OCI-LY7 (cell line): ENCODE measurements around the gene DGKG. TPM values are rescaled to one million over a fixed set of nuclear protein-coding genes. Genes with fewer than 3 reads are reported as not detected.
A peak's percentile ranks its signal among the peaks of the same experiment; 100 is the strongest.

Experiments
- BruUV-seq: library from RNA; stranded (reverse); fragments of 400-500 nt; replicated peaks from 2 replicates; lab custom pipeline; 2021; lab: Mats Ljungman, UMichigan
- CTCF ChIA-PET: fragments of 300-600 bp; sonication (Branson Sonifier 250); formaldehyde crosslinking; loops from one replicate; lab custom pipeline; 2022; ENCODE audit warnings: antibody characterized with exemption; ENCODE audit not compliant: unreplicated experiment; lab: Charles Lee
- POLR2A ChIA-PET: fragments of 300-600 bp; sonication (Branson Sonifier 250); formaldehyde crosslinking; loops from one replicate; lab custom pipeline; 2022; ENCODE audit warnings: antibody characterized with exemption; lab: Charles Lee
- DNase-seq: peaks from one replicate; pipeline ENCODE4 v3.0.0-alpha.2; 2015; ENCODE audit warnings: low spot score
- H2AFZ ChIP-seq: fragments of 200-600 bp; sonication (generic), shearing (Covaris generic); 2 replicates; pipeline ENCODE4 v1.6.1; 2014; ENCODE audit warnings: mild to moderate bottlenecking, antibody characterized with exemption, low read length, moderate library complexity
- H3K27ac ChIP-seq: fragments of 200-600 bp; sonication (generic); 2 replicates; pipeline ENCODE4 v1.5.1; 2014; ENCODE audit warnings: mixed run types, low read depth, mild to moderate bottlenecking, moderate library complexity, low read length, inconsistent platforms; ENCODE audit not compliant: poor library complexity, severe bottlenecking
- H3K36me3 ChIP-seq: fragments of 200-600 bp; sonication (generic); 2 replicates; pipeline ENCODE4 v1.6.1; 2014; ENCODE audit warnings: mild to moderate bottlenecking, antibody characterized with exemption, low read length, moderate library complexity, mixed read lengths; ENCODE audit not compliant: insufficient read depth
- H3K4me1 ChIP-seq: fragments of 200-600 bp; sonication (generic); 2 replicates; pipeline ENCODE4 v1.5.1; 2014; ENCODE audit warnings: mild to moderate bottlenecking, low read length; ENCODE audit not compliant: insufficient read depth, poor library complexity, severe bottlenecking
- H3K4me2 ChIP-seq: fragments of 200-600 bp; sonication (generic); 2 replicates; pipeline ENCODE4 v1.6.1; 2014; ENCODE audit warnings: mild to moderate bottlenecking, low read length
- H3K4me3 ChIP-seq: fragments of 200-600 bp; sonication (generic); 2 replicates; pipeline ENCODE4 v1.5.1; 2014; ENCODE audit warnings: mild to moderate bottlenecking, low read depth, low read length; ENCODE audit not compliant: poor library complexity, severe bottlenecking
- H3K79me2 ChIP-seq: fragments of 200-600 bp; sonication (generic); 2 replicates; pipeline ENCODE4 v1.6.1; 2016; ENCODE audit warnings: low read depth, mild to moderate bottlenecking, low read length, moderate library complexity, mixed read lengths; ENCODE audit not compliant: insufficient read depth
- H3K9me2 ChIP-seq: fragments of 200-600 bp; sonication (generic); 2 replicates; pipeline ENCODE4 v1.6.1; 2016; ENCODE audit warnings: mild to moderate bottlenecking, low read length, mixed read lengths; ENCODE audit not compliant: insufficient read depth
- H3K9me3 ChIP-seq: fragments of 200-600 bp; sonication (generic); 2 replicates; pipeline ENCODE4 v1.6.1; 2014; ENCODE audit warnings: mild to moderate bottlenecking, mixed run types, low read length, mixed read lengths
- H4K20me1 ChIP-seq: fragments of 200-600 bp; sonication (generic); 2 replicates; pipeline ENCODE4 v1.6.1; 2014; ENCODE audit warnings: mild to moderate bottlenecking, antibody characterized with exemption, low read length, moderate library complexity, mixed read lengths; ENCODE audit not compliant: insufficient read depth
- EZH2phosphoT487 ChIP-seq: fragments of 200-600 bp; sonication (generic); IDR thresholded peaks from 2 replicates; pipeline ENCODE4 v1.6.1; 2018; ENCODE audit warnings: low read depth, borderline replicate concordance, mild to moderate bottlenecking, mixed run types, antibody characterized with exemption, low read length, moderate library complexity, mixed read lengths
- intact Hi-C: fragments of 100-400 bp; cut with micrococcal nuclease; formaldehyde crosslinking; loops from one replicate; pipeline ENCODE4 v1.10.0; 2022; ENCODE audit not compliant: unreplicated experiment
- total RNA-seq, 2 experiments: library from RNA; depleted of rRNA in 1 of 2; stranded (reverse); fragments of >200 nt in 1 of 2; shearing (Covaris generic) in 1 of 2; gene quantifications; 2 replicates each; pipeline ENCODE4 v1.2.3, GENCODE V29; 2014 to 2022
- TF ChIP-seq, protein P1 (sequence below): fragments of 200-600 bp; sonication (generic); conservative IDR thresholded peaks from 2 replicates; pipeline ENCODE4 v1.5.1; 2014; ENCODE audit warnings: mild to moderate bottlenecking, antibody characterized with exemption, low read length, moderate library complexity, mixed read lengths

Gene DGKG
- total RNA-seq, 2 experiments from 2014 or later, result 0.06 TPM; not detected in 1

DNA sequence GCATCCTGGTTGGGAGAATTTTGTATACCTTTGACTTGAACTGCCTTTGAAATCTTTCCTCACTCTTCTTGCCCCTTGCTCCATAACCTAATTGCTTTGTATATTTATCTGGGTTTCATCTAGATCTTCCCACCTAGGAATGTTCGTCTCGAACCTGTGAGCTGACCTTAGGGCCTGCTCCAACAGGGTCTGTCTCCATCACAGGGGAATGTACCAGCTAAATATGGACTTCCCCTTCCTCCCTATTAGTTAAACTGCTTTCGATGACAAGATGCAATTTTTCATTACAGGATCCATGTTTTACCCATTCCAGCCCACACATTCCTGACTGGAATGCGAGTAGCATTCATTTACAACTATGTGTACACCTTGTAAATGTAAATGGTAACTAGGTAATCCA, 242.5 kb downstream of the DGKG start:
- Histone ChIP-seq H3K79me2 (no peaks in the 10 kb centered on the region), H3K36me3 (no peaks in the 10 kb centered on the region), H3K4me3 (no peak overlapping the region), H3K9me2 (no peaks in the 10 kb centered on the region), H2AFZ (no peak overlapping the region), H3K27ac (no peak overlapping the region), H4K20me1 (no peaks in the 10 kb centered on the region), H3K9me3 (no peaks in the 10 kb centered on the region), H3K4me1 (no peaks in the 10 kb centered on the region), H3K4me2 (no peak overlapping the region)
- DNase-seq, result no peak
- intact Hi-C loops, result no loop called here
- CTCF ChIA-PET, result no interaction called here
- POLR2A ChIA-PET, result no interaction called here
- no peak for TF ChIP-seq EZH2phosphoT487
- TF ChIP-seq, protein P1, sequence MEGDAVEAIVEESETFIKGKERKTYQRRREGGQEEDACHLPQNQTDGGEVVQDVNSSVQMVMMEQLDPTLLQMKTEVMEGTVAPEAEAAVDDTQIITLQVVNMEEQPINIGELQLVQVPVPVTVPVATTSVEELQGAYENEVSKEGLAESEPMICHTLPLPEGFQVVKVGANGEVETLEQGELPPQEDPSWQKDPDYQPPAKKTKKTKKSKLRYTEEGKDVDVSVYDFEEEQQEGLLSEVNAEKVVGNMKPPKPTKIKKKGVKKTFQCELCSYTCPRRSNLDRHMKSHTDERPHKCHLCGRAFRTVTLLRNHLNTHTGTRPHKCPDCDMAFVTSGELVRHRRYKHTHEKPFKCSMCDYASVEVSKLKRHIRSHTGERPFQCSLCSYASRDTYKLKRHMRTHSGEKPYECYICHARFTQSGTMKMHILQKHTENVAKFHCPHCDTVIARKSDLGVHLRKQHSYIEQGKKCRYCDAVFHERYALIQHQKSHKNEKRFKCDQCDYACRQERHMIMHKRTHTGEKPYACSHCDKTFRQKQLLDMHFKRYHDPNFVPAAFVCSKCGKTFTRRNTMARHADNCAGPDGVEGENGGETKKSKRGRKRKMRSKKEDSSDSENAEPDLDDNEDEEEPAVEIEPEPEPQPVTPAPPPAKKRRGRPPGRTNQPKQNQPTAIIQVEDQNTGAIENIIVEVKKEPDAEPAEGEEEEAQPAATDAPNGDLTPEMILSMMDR, result no peak
- BruUV-seq, result no TSS peak

DNA sequence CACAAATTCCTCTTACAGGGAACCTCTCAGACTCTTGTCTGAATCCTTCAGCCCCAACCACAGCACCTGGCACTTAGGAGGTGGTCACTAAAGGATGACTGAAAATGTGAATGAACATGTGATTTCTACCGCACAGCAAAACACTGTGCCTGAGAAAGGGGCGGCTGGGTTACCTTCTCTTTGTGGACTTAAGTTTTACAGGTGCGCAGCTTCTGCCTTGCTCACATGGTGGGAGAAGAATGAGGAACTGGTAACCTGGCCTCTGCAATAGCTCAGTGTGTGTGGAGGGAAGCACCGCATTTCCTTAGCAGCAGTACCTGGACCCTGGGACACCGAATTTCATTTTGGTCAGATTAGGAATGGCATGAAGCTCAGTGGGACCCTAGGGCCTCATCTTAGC, 243.3 kb downstream of the DGKG start:
- Histone ChIP-seq H3K4me2 (no peak overlapping the region), H3K27ac (no peak overlapping the region), H3K36me3 (no peaks in the 10 kb centered on the region), H3K4me1 (no peaks in the 10 kb centered on the region), H2AFZ (no peak overlapping the region), H3K4me3 (no peak overlapping the region), H3K9me2 (no peaks in the 10 kb centered on the region), H4K20me1 (no peaks in the 10 kb centered on the region), H3K9me3 (no peaks in the 10 kb centered on the region), H3K79me2 (no peaks in the 10 kb centered on the region)
- DNase-seq, result peak; percentile 7
- intact Hi-C loops, result no loop called here
- TF ChIP-seq EZH2phosphoT487, result no peak
- TF ChIP-seq, protein P1, result no peak
- CTCF ChIA-PET, result no interaction called here
- POLR2A ChIA-PET, result interaction anchor here (0.7 kb wide), 1 partner anchor 182 kb away, joined by 3 read pairs; no protein-coding TSS in a partner anchor
- BruUV-seq, result no TSS peak

DNA sequence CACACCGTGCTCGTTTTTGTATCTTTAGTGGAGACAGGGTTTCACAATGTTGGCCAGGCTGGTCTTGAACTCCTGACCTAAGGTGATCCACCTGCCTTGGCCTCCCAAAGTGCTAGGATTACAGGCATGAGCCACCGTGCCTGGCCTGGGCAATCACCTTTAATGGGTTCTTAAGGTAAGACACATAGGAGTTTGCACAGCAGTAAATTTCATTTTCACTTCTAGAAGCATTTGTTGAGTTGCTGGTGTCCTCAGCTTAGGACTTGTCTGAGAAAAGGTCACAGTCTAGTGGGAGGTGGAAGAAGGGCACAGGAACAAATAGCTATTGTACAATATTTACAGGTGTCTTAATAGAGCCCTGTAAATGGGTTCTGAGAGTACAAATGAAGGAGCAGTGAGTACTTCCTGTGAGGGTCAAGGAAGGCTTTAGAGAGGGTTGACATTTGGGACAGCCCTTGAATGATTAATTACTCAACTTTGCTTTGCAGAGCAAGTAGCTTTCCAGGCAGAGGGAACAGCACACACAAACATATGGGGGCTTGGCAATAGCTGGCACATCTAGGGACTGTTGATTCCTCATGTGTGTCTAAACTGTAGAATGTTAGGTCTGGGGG, 244.4 kb downstream of the DGKG start:
- no peak for DNase-seq
- H3K4me3 ChIP-seq, result no peak overlapping the region
- BruUV-seq, result no TSS peak

More for the DNA sequence above, 244.4 kb downstream of the DGKG start:
- no peak overlapping the region for H3K4me2 ChIP-seq
- ChIA-PET CTCF (no interaction called here), POLR2A (no interaction called here)
- no peak overlapping the region for H3K27ac ChIP-seq
- no peaks in the 10 kb centered on the region for H3K79me2 ChIP-seq
- no peaks in the 10 kb centered on the region for H4K20me1 ChIP-seq
- no peaks in the 10 kb centered on the region for H3K4me1 ChIP-seq
- H3K9me3 ChIP-seq, result no peaks in the 10 kb centered on the region
- TF ChIP-seq, protein P1, result no peak
- TF ChIP-seq EZH2phosphoT487, result no peak
- H2AFZ ChIP-seq, result no peak overlapping the region
- intact Hi-C loops, result no loop called here
- no peaks in the 10 kb centered on the region for H3K36me3 ChIP-seq
- H3K9me2 ChIP-seq, result no peaks in the 10 kb centered on the region
